H1 (cell line): ENCODE results near the gene RAPGEF6. TPM values are rescaled to one million over a fixed set of nuclear protein-coding genes. Genes with fewer than 3 reads are reported as not detected.

Source experiments
- CTCF ChIA-PET: fragments of 300-600 bp; sonication (Branson Sonifier 250); formaldehyde crosslinking; loops from one replicate; lab custom pipeline; 2021; ENCODE audit not compliant: partially characterized antibody; lab: Charles Lee
- POLR2A ChIA-PET: fragments of 300-600 bp; sonication (Branson Sonifier 250); formaldehyde crosslinking; loops from one replicate; lab custom pipeline; 2021; ENCODE audit warnings: inconsistent platforms; ENCODE audit not compliant: partially characterized antibody; lab: Charles Lee
- DNase-seq, 2 experiments: peaks; one replicate each; pipeline versions ENCODE4 v3.0.0 to v3.0.0-alpha.2; 2010 to 2022; ENCODE audit warnings: low spot score in 2 of 2, low read depth in 1 of 2, mixed read lengths in 1 of 2
- FAIRE-seq: peaks from 2 replicates; lab custom pipeline; 2011; peaks lifted over from hg19 to GRCh38; lab: Jason Lieb, UNC
- H2AFZ ChIP-seq: 2 replicates; pipeline ENCODE4 v1.8.1; 2012; ENCODE audit warnings: low read length, inconsistent platforms
- H2AK5ac ChIP-seq: 2 replicates; pipeline ENCODE4 v1.6.1; 2013; ENCODE audit warnings: low read depth, low read length
- H2BK120ac ChIP-seq: replicated peaks from 2 replicates; pipeline ENCODE3; 2013; ENCODE audit warnings: low read depth, low read length, inconsistent platforms
- H2BK12ac ChIP-seq: 2 replicates; pipeline ENCODE4 v1.6.1; 2013; ENCODE audit warnings: low read depth, low read length
- H2BK15ac ChIP-seq: 2 replicates; pipeline ENCODE4 v1.6.1; 2013; ENCODE audit warnings: low read length
- H2BK20ac ChIP-seq: 2 replicates; pipeline ENCODE4 v1.6.1; 2013; ENCODE audit warnings: low read length
- H2BK5ac ChIP-seq: 2 replicates; pipeline ENCODE4 v1.6.1; 2013; ENCODE audit warnings: low read depth, low read length
- H3K14ac ChIP-seq: 2 replicates; pipeline ENCODE4 v1.6.1; 2013; ENCODE audit warnings: inconsistent platforms; ENCODE audit not compliant: insufficient read length
- H3K18ac ChIP-seq: 2 replicates; pipeline ENCODE4 v1.6.1; 2013; ENCODE audit warnings: low read length; ENCODE audit errors: extremely low read depth
- H3K23ac ChIP-seq: 2 replicates; pipeline ENCODE4 v1.6.1; 2013; ENCODE audit warnings: inconsistent platforms; ENCODE audit not compliant: insufficient read length
- H3K23me2 ChIP-seq: 2 replicates; pipeline ENCODE4 v1.6.1; 2013; ENCODE audit warnings: low read depth, low read length
- H3K27ac ChIP-seq: 2 replicates; pipeline ENCODE4 v1.6.1; 2011; ENCODE audit warnings: low read depth, low read length, inconsistent platforms
- H3K27me3 ChIP-seq, 4 experiments: replicated peaks in 1 of 4; 1 replicate in 1 of 4; 2 replicates in 3 of 4; pipeline versions ENCODE4 v1.6.1 to v1.8.1; 2011 to 2013; ENCODE audit warnings: low read length in 3 of 4, mild to moderate bottlenecking in 3 of 4, inconsistent platforms in 2 of 4, mixed read lengths in 2 of 4, moderate library complexity in 1 of 4; ENCODE audit not compliant: control insufficient read depth in 3 of 4, insufficient read depth in 3 of 4; ENCODE audit errors: extremely low read depth in 1 of 4
- H3K36me3 ChIP-seq, 4 experiments: 2 replicates each; pipeline versions ENCODE4 v1.6.1 to v1.8.1; 2011 to 2013; ENCODE audit warnings: mild to moderate bottlenecking in 4 of 4, low read length in 3 of 4, moderate library complexity in 2 of 4, control low read depth in 1 of 4, inconsistent platforms in 1 of 4; ENCODE audit not compliant: insufficient read depth in 4 of 4, control insufficient read depth in 2 of 4
- H3K4ac ChIP-seq: replicated peaks from 2 replicates; pipeline ENCODE3; 2013; ENCODE audit warnings: low read length, low read depth, mixed read lengths, inconsistent platforms; ENCODE audit not compliant: insufficient read length
- H3K4me1 ChIP-seq, 4 experiments: replicated peaks in 1 of 4; 1 replicate in 1 of 4; 2 replicates in 3 of 4; pipeline versions ENCODE4 v1.6.1 to v1.8.1; 2011 to 2013; ENCODE audit warnings: low read length in 3 of 4, inconsistent platforms in 2 of 4, mixed read lengths in 1 of 4; ENCODE audit not compliant: insufficient read depth in 4 of 4, control insufficient read depth in 3 of 4
- H3K4me2 ChIP-seq, 2 experiments: 2 replicates each; pipeline versions ENCODE4 v1.6.1 to v1.8.1; 2011 to 2013; ENCODE audit warnings: low read depth in 2 of 2, low read length in 2 of 2, control low read depth in 1 of 2, inconsistent platforms in 1 of 2, mild to moderate bottlenecking in 1 of 2; ENCODE audit not compliant: insufficient read depth in 1 of 2
- H3K4me3 ChIP-seq, 4 experiments: fragments of 200-600, 300-600 bp in 1 of 4; sonication (generic), shearing (Covaris generic), sonication (Bioruptor Twin) in 1 of 4; 2 replicates each; pipeline versions ENCODE4 v1.5.1 to v1.8.1; 2011 to 2016; ENCODE audit warnings: low read length in 4 of 4, low read depth in 3 of 4, control low read depth in 2 of 4, inconsistent platforms in 2 of 4, mild to moderate bottlenecking in 2 of 4, mixed read lengths in 1 of 4, moderate library complexity in 1 of 4; ENCODE audit not compliant: insufficient read depth in 2 of 4; ENCODE audit errors: extremely low read depth in 1 of 4
- H3K56ac ChIP-seq: replicated peaks from 2 replicates; pipeline ENCODE3; 2013; ENCODE audit warnings: low read depth, mild to moderate bottlenecking, mixed read lengths, low read length, inconsistent platforms; ENCODE audit not compliant: insufficient read length
- H3K79me1 ChIP-seq: 2 replicates; pipeline ENCODE4 v1.6.1; 2013; ENCODE audit warnings: low read depth, low read length, control low read depth
- H3K79me2 ChIP-seq, 2 experiments: 2 replicates each; pipeline versions ENCODE4 v1.6.1 to v1.8.1; 2012 to 2013; ENCODE audit warnings: low read length in 2 of 2, mild to moderate bottlenecking in 2 of 2, inconsistent platforms in 1 of 2; ENCODE audit not compliant: insufficient read depth in 2 of 2, control insufficient read depth in 1 of 2
- H3K9ac ChIP-seq, 4 experiments: replicated peaks in 1 of 4; 1 replicate in 1 of 4; 2 replicates in 3 of 4; pipeline versions ENCODE4 v1.6.1 to v1.8.1; 2011 to 2013; ENCODE audit warnings: low read depth in 3 of 4, low read length in 3 of 4, control low read depth in 2 of 4, mild to moderate bottlenecking in 2 of 4, moderate library complexity in 2 of 4, inconsistent platforms in 1 of 4; ENCODE audit errors: extremely low read depth in 1 of 4
- H3K9me3 ChIP-seq, 2 experiments: 2 replicates each; pipeline versions ENCODE4 v1.6.1 to v1.8.1; 2012 to 2013; ENCODE audit warnings: mild to moderate bottlenecking in 2 of 2, moderate library complexity in 2 of 2, control low read depth in 1 of 2, inconsistent platforms in 1 of 2, low read depth in 1 of 2, low read length in 1 of 2, mixed read lengths in 1 of 2; ENCODE audit not compliant: insufficient read depth in 2 of 2
- H4K20me1 ChIP-seq, 2 experiments: replicated peaks in 1 of 2; 2 replicates each; pipeline versions ENCODE3 to v1.8.1; 2011 to 2013; ENCODE audit warnings: inconsistent platforms in 2 of 2, low read length in 2 of 2, mild to moderate bottlenecking in 1 of 2; ENCODE audit not compliant: insufficient read depth in 2 of 2, control insufficient read depth in 1 of 2
- H4K5ac ChIP-seq: 2 replicates; pipeline ENCODE4 v1.6.1; 2013; ENCODE audit warnings: low read length, low read depth, mixed read lengths, inconsistent platforms; ENCODE audit not compliant: insufficient read length
- H4K8ac ChIP-seq: 2 replicates; pipeline ENCODE4 v1.8.0; 2013; ENCODE audit warnings: mild to moderate bottlenecking, moderate library complexity, low read length, inconsistent platforms; ENCODE audit not compliant: insufficient read depth; ENCODE audit errors: extremely low read depth
- H4K91ac ChIP-seq: replicated peaks from 2 replicates; pipeline ENCODE3; 2013; ENCODE audit warnings: low read length, mixed read lengths, inconsistent platforms; ENCODE audit not compliant: insufficient read length
- CHD2 ChIP-seq: IDR thresholded peaks from 2 replicates; pipeline ENCODE4 v1.6.1; 2012; ENCODE audit warnings: low read length, improper control_type of control experiment
- CREB1 ChIP-seq: IDR thresholded peaks from 2 replicates; pipeline ENCODE4 v1.6.1; 2012; ENCODE audit warnings: inconsistent platforms
- EZH2 ChIP-seq: fragments of 200-600 bp; sonication (generic); IDR thresholded peaks from 2 replicates; pipeline ENCODE4 v1.7.1; 2012; ENCODE audit warnings: low read depth, mild to moderate bottlenecking, moderate library complexity, low read length, inconsistent platforms; ENCODE audit not compliant: severe bottlenecking
- GABPA ChIP-seq: IDR thresholded peaks from 2 replicates; pipeline ENCODE4 v1.6.1; 2011; ENCODE audit warnings: mild to moderate bottlenecking, low read length, moderate library complexity, borderline replicate concordance; ENCODE audit not compliant: insufficient read depth
- KDM5A ChIP-seq: fragments of 200-600 bp; IDR thresholded peaks from 2 replicates; pipeline ENCODE4 v1.7.1; 2012; ENCODE audit warnings: mild to moderate bottlenecking, low read length, inconsistent platforms, mixed read lengths
- RNF2 ChIP-seq: fragments of 200-900, 300-1000 bp; sonication (generic); IDR thresholded peaks from 2 replicates; pipeline ENCODE4 v1.7.1; 2016; ENCODE audit warnings: borderline replicate concordance, low read depth, mild to moderate bottlenecking, antibody characterized with exemption, low read length; ENCODE audit not compliant: poor library complexity, severe bottlenecking; ENCODE audit errors: missing control alignments
- RXRA ChIP-seq: IDR thresholded peaks from 2 replicates; pipeline ENCODE4 v1.6.1; 2011; ENCODE audit warnings: low read depth, mild to moderate bottlenecking, low read length, moderate library complexity; ENCODE audit not compliant: insufficient read depth
- SIRT6 ChIP-seq: IDR thresholded peaks from one replicate; pipeline ENCODE4 v1.7.1; 2012; ENCODE audit warnings: low read length, inconsistent platforms
- ZNF274 ChIP-seq: IDR thresholded peaks from 2 replicates; pipeline ENCODE4 v1.7.0; 2012; ENCODE audit warnings: low read length, borderline replicate concordance; ENCODE audit errors: extremely low read depth
- WGBS, 2 experiments: shearing (Covaris generic) in 1 of 2; methylation state at CpG; one replicate each; pipeline versions ENCODE4 v1.1.6 to v1.1.7; 2013 to 2015; ENCODE audit warnings: low lambda C conversion rate in 2 of 2, mixed read lengths in 2 of 2, inconsistent platforms in 1 of 2, low coverage in 1 of 2, missing lambda C conversion rate in 1 of 2; ENCODE audit not compliant: insufficient replicate concordance in 2 of 2, insufficient coverage in 1 of 2, insufficient read length in 1 of 2; ENCODE audit errors: extremely low coverage in 1 of 2, missing lambda C conversion rate in 1 of 2; 5-methylcytosine and 5-hydroxymethylcytosine counted together
- long read RNA-seq, 2 experiments: library from RNA in 1 of 2; library from capped mRNA in 1 of 2; stranded (forward); transcript quantifications; one replicate each; pipeline ENCODE4 v2.0.0, GENCODE V29; 2021; ENCODE audit warnings: inconsistent platforms in 1 of 2
- polyA minus RNA-seq, 3 experiments: library from RNA; depleted of rRNA, polyadenylated mRNA; stranded (reverse); fragments of >200 nt; gene quantifications; 1 replicate in 2 of 3; 2 replicates in 1 of 3; pipeline ENCODE4 v1.2.3, GENCODE V29; 2011
- polyA plus RNA-seq, 7 experiments: library from polyadenylated mRNA; depleted of rRNA in 3 of 7; stranded (reverse) in 5 of 7; unstranded in 2 of 7; fragments of >200 nt in 5 of 7; fragments of 200-250 nt in 2 of 7; gene quantifications; 1 replicate in 5 of 7; 2 replicates in 1 of 7; 4 replicates in 1 of 7; pipeline versions ENCODE4 v1.2.1 to v1.2.3, GENCODE V29; 2011 to 2013; ENCODE audit warnings: missing spikeins in 2 of 7, mixed read lengths in 2 of 7
- total RNA-seq: library from RNA; stranded (reverse); fragmentation: NEBNext Ultra II Directional; extraction: Animal tissue kit (Norgen Biotek cat#: 25700); gene quantifications from 2 replicates; pipeline ENCODE4 v1.2.1, GENCODE V29; 2021

Gene RAPGEF6
- total RNA-seq (15.8 and 20.0 TPM in 2 replicates), polyA plus RNA-seq (2011; rRNA removed) (2.9 and 4.8 TPM in 2 replicates), polyA minus RNA-seq (2011; rRNA and poly(A)+ RNA removed) (45.0 and 65.3 TPM in 2 replicates)
- 6.1 TPM for polyA plus RNA-seq (2011; cell fraction: cytosol; rRNA removed)
- polyA plus RNA-seq (2011; cell fraction: nucleus; rRNA removed), result 8.9 TPM
- 5.1 to 8.6 TPM (median 6.4 TPM) in 4 replicates for polyA plus RNA-seq (2012, experiment 1 of 2)
- 0.50 TPM for polyA plus RNA-seq (2012, experiment 2 of 2)
- polyA plus RNA-seq (2013, experiment 1 of 2), result 7.2 TPM
- 24.3 TPM for polyA plus RNA-seq (2013, experiment 2 of 2)
- 23.0 TPM for polyA minus RNA-seq (2011; cell fraction: cytosol; rRNA and poly(A)+ RNA removed)
- polyA minus RNA-seq (2011; cell fraction: nucleus; rRNA and poly(A)+ RNA removed), result 74.6 TPM
- long read RNA-seq, experiment 1, partial matches to known transcripts, result 1 of 8 reads
- long read RNA-seq, experiment 1, other reads (novel, unspliced or antisense), result 7 of 8 reads
- long read RNA-seq, experiment 2, partial matches to known transcripts, result 5 of 5 reads
- long read RNA-seq, experiment 2, other reads (novel, unspliced or antisense), result 0 of 5 reads

GRCh38 chr5:131634996-131635683 is at the start of gene RAPGEF6:
Gene RAPGEF6, minus strand, starts transcription at chr5:131635229. Its CDS starts 199 bp downstream, at chr5:131635030.
- DNase-seq (peak; percentile 90 to 95), FAIRE-seq (peak; percentile 87)
- no peaks in the 10 kb centered on the region for H3K36me3 ChIP-seq
- H3K18ac ChIP-seq, result peak within 1 kb of the TSS; percentile 96
- no peak within 1 kb of the TSS for H3K23ac ChIP-seq
- WGBS, 2 experiments, result 2% methylated on average over 55 of the region's 55 CpGs; no CpG with 5 or more reads in 1 of the 2 experiments
- H2BK15ac ChIP-seq, result peak within 1 kb of the TSS; percentile 55; the same call in 1 of the 2 replicates
- H2AFZ ChIP-seq, result peak within 1 kb of the TSS; percentile 82
- no peak within 1 kb of the TSS for H2AK5ac ChIP-seq
- peak within 1 kb of the TSS; percentile 89 to 99 (median 96) for H3K4me3 ChIP-seq
- H3K27ac ChIP-seq, result peak within 1 kb of the TSS; percentile 93
- peak within 1 kb of the TSS; percentile 90 for H2BK5ac ChIP-seq
- no peaks in the 10 kb centered on the region for H3K9me3 ChIP-seq
- H3K4ac ChIP-seq, result peak within 1 kb of the TSS; percentile 79
- H3K27me3 ChIP-seq, result no peaks in the 10 kb centered on the region
- H2BK12ac ChIP-seq, result peak within 1 kb of the TSS; percentile 41; the same call in 1 of the 2 replicates
- peak within 1 kb of the TSS; percentile 56 for H3K56ac ChIP-seq
- ChIA-PET POLR2A (interaction anchor here (0.6 to 1.2 kb wide), 6 partner anchors 10 to 162 kb away, joined by 3 to 6 read pairs (median 4); partner anchors contain the start of gene FNIP1), CTCF (interaction anchor here (1.3 kb wide), 1 partner anchor 46 kb away, joined by 6 read pairs; no protein-coding TSS in a partner anchor)
- H2BK20ac ChIP-seq, result no peak within 1 kb of the TSS
- peak within 1 kb of the TSS; percentile 92 to 96 (median 94) for H3K9ac ChIP-seq
- H3K23me2 ChIP-seq, result peaks cover 2% of the 10 kb centered on the region; the same call in 1 of the 2 replicates
- H4K5ac ChIP-seq, result peak within 1 kb of the TSS; percentile 90
- H2BK120ac ChIP-seq, result peak within 1 kb of the TSS; percentile 29
- peaks cover 0 to 2% (median 0%) of the 10 kb centered on the region in 4 experiments; a peak in 1 of 7 replicates for H3K4me1 ChIP-seq
- H4K8ac ChIP-seq, result peak within 1 kb of the TSS; percentile 88; the same call in 1 of the 2 replicates
- no peak within 1 kb of the TSS for H3K14ac ChIP-seq
- H4K91ac ChIP-seq, result peak within 1 kb of the TSS; percentile 64
- peaks cover 19 to 47% of the 10 kb centered on the region in 2 experiments for H3K79me2 ChIP-seq
- no peaks in the 10 kb centered on the region; the same call in 1 of the 2 replicates for H3K79me1 ChIP-seq
- H4K20me1 ChIP-seq, result peaks cover 2 to 11% of the 10 kb centered on the region in 2 experiments
- peak within 1 kb of the TSS; percentile 82 to 90 for H3K4me2 ChIP-seq
- TF ChIP-seq ZNF274 (no peak), SIRT6 (no peak), EZH2 (no peak), CHD2 (peak; percentile 94), GABPA (no peak), KDM5A (no peak), RXRA (no peak), CREB1 (peak; percentile 59; the same call in 1 of the 2 replicates), RNF2 (no peak)
